CD4-positive, alpha-beta T cell treated with Interleukin-17A for 4 hours (primary cell): ENCODE measurements around the gene RPL22.

Experiments
- DNase-seq: peaks from one replicate; pipeline ENCODE4 v3.0.0-alpha.2; 2020; ENCODE audit warnings: mixed read lengths

RPL22 gene

GRCh38 chr1:6200188-6200809 lies 904 bp upstream of the RPL22 start:
- no peak for DNase-seq

- DNase-seq, result peak; percentile 29
Observed at GRCh38 chr1:6198646-6199297, 623 bp downstream of the RPL22 start.

- no peak for DNase-seq
Observed at GRCh38 chr1:6197746-6198427, 1.5 kb downstream of the RPL22 start.

- no peak for DNase-seq
Observed at GRCh38 chr1:6191968-6192367, 7.4 kb downstream of the RPL22 start.

GRCh38 chr1:6188466-6188865 lies 10.9 kb downstream of the RPL22 start:
- no peak for DNase-seq

- peak; percentile 27 for DNase-seq
Observed at GRCh38 chr1:6185635-6186382, 13.6 kb downstream of the RPL22 start.

- no peak for DNase-seq
Observed at GRCh38 chr1:6185151-6185550, 14.2 kb downstream of the RPL22 start.

- no peak for DNase-seq
Observed at GRCh38 chr1:6184083-6184783, 15.2 kb downstream of the RPL22 start.

GRCh38 chr1:6183520-6183989 lies 15.8 kb downstream of the RPL22 start:
- no peak for DNase-seq

- no peak for DNase-seq
Observed at GRCh38 chr1:6181347-6181770, 18.0 kb downstream of the RPL22 start.

- DNase-seq, result no peak
Observed at GRCh38 chr1:6180707-6181311, 18.6 kb downstream of the RPL22 start.

GRCh38 chr1:6180268-6180706 lies 19.1 kb downstream of the RPL22 start, which contains the start of gene CHD5:
CHD5 (minus strand) TSS chr1:6180321; CDS start chr1:6180023, 298 bp downstream.
- DNase-seq, result no peak

GRCh38 chr1:6179564-6180175 lies 19.7 kb downstream of the RPL22 start:
- no peak for DNase-seq

- DNase-seq, result no peak
Observed at GRCh38 chr1:6178751-6179563, 20.4 kb downstream of the RPL22 start.

- no peak for DNase-seq
Observed at GRCh38 chr1:6177681-6178380, 21.6 kb downstream of the RPL22 start.

- DNase-seq, result no peak
Observed at GRCh38 chr1:6176779-6177178, 22.6 kb downstream of the RPL22 start.

GRCh38 chr1:6175411-6175828 lies 24.0 kb downstream of the RPL22 start:
- DNase-seq, result no peak

- no peak for DNase-seq
Observed at GRCh38 chr1:6174621-6175410, 24.6 kb downstream of the RPL22 start.

- no peak for DNase-seq
Observed at GRCh38 chr1:6172549-6172948, 26.8 kb downstream of the RPL22 start.
